Choroid plexus epithelial cell (primary cell): ENCODE results near the gene ALOX5AP.
A peak's percentile ranks its signal among the peaks of the same experiment; 100 is the strongest.

Source experiments
- DNase-seq: peaks from one replicate; pipeline ENCODE4 v3.0.0-alpha.2; 2010; ENCODE audit warnings: low read depth
- H3K4me3 ChIP-seq: 2 replicates; pipeline ENCODE4 v1.5.1; 2011; ENCODE audit warnings: low read depth, mild to moderate bottlenecking, control low read depth, low read length, moderate library complexity
- TF ChIP-seq, protein P1 (sequence below): conservative IDR thresholded peaks from 2 replicates; pipeline ENCODE4 v1.5.1; 2011; ENCODE audit warnings: low read depth, mild to moderate bottlenecking, control low read depth, inconsistent platforms, low read length, moderate library complexity

Gene ALOX5AP

DNA sequence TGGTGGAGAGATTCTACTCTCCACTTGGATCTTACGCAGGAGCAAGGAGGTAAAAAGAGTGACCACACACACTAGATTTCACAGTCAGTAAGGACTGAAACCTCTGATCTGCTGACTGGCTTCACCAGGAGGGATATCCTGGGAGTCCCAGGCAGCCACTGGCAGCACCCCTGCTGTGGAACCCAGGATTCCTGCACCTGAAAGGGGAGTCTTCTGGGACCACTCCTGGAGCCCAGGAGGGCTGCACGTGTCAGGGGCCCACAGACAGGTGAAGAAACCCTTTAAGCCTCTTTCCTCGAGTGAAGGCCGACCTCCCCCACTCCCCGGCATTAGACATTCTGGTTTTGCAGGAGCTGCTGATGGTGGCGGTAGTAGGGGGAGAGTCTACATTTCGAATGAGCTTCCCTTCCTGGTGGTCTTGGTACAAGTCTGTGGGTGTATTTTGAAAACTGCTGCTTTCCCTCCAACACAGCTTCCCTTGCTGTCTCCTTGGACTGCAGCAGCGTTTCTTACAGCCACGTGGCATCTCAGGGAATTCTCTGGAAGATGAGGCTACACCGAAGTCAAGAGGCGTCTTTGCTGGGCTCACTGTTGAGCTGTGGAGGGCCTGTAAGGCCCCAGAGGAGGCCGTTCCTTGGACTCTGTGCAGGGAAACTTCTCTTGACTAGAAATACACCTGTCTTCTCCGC is 62.6 kb downstream of the ALOX5AP start:
- TF ChIP-seq, protein P1, sequence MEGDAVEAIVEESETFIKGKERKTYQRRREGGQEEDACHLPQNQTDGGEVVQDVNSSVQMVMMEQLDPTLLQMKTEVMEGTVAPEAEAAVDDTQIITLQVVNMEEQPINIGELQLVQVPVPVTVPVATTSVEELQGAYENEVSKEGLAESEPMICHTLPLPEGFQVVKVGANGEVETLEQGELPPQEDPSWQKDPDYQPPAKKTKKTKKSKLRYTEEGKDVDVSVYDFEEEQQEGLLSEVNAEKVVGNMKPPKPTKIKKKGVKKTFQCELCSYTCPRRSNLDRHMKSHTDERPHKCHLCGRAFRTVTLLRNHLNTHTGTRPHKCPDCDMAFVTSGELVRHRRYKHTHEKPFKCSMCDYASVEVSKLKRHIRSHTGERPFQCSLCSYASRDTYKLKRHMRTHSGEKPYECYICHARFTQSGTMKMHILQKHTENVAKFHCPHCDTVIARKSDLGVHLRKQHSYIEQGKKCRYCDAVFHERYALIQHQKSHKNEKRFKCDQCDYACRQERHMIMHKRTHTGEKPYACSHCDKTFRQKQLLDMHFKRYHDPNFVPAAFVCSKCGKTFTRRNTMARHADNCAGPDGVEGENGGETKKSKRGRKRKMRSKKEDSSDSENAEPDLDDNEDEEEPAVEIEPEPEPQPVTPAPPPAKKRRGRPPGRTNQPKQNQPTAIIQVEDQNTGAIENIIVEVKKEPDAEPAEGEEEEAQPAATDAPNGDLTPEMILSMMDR, result no peak
- H3K4me3 ChIP-seq, result no peak overlapping the region
- DNase-seq, result no peak

DNA sequence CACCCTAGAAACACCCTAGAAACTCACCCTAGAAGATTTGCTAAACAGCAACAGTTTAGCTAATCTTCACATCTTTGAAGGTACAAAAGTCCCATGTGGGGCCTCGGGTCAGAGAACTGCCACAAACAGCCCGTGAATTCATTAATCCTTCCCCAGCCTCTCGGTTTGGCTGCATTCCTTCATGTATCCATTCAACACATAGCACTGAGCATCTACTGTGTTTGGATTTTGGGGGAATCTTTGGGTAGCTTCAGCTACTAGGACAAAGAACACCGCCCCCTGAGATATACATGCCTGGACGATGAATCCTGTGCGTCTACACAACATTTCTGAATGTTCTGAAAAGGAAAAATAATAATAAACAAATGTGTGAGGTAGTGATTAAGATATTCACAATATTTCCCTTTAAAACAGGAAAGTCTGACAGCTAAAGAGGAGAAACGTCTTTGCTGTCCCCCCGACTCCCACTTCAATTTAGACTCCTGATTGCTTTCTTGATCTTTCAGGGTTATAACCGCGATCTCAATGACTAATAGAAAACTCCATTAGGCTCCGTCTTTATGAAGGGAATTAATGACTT is 63.5 kb downstream of the ALOX5AP start:
- TF ChIP-seq, protein P1, result no peak
- peak; percentile 58 for DNase-seq

DNA sequence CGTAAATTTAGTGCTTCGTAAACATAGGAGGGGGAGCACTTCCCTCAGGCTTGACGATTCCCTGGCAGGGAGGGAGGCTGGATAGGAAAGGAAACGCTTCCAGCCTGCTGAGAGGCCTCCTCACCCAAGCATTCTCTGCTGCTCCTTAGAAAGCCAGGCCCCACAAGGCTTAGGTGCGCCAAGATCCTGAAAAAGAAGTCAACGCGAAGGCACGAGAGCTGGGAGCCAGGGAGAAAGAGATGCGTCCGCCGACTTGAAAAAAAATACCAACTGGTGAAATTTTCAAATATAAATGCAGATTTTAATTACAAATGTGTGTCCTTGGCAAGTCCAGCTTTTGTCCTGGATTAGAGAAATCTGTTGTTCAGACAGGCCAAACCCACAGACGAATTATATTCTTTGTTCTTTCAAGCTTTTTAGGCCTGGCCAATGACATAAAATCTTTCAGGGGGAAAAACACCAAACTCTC is 64.0 kb downstream of the ALOX5AP start:
- peak; percentile 39 for DNase-seq
- no peak overlapping the region for H3K4me3 ChIP-seq
- TF ChIP-seq, protein P1, result no peak

More for the DNA sequence above, 63.5 kb downstream of the ALOX5AP start:
- H3K4me3 ChIP-seq, result no peak overlapping the region

DNA sequence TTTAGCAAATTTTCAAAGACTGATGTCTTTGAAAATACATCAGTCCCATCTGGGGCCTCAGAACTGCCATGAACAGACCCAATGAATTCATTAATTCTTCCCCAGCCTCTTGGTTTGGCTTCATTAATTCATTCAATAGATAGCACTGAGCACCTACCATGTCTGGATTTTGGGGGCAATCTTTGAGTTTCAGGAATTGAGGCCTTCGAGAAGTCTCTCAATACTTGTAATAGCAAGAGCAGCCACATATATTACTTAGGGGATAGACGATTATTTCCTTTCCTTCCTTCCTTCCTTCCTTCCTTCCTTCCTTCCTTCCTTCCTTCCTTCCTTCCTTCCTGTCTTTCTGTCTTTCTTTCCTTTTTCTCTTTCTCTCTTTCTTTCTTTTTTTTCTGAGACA is 64.8 kb downstream of the ALOX5AP start:
- DNase-seq, result no peak
- no peak overlapping the region for H3K4me3 ChIP-seq
- TF ChIP-seq, protein P1, result no peak

DNA sequence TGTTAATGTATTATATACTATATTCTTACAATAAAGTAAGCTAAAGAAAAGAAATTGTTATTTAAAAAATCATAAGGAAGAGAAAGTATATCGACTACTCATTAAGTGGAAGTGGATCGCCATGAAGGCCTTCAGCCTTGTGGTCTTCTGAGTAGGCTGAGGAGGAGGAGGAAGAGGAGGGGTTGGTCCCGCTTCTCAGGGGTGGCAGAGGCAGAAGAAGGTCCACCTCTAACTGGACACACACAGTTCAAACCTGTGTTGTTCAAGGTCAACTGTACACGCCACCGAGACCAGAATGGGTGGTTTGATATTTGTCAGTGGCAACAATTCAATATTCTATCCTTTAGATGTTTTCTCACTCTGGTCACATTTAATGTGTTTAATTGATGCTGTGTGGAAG is 67.2 kb downstream of the ALOX5AP start:
- no peak overlapping the region for H3K4me3 ChIP-seq
- no peak for DNase-seq
- TF ChIP-seq, protein P1, result no peak

DNA sequence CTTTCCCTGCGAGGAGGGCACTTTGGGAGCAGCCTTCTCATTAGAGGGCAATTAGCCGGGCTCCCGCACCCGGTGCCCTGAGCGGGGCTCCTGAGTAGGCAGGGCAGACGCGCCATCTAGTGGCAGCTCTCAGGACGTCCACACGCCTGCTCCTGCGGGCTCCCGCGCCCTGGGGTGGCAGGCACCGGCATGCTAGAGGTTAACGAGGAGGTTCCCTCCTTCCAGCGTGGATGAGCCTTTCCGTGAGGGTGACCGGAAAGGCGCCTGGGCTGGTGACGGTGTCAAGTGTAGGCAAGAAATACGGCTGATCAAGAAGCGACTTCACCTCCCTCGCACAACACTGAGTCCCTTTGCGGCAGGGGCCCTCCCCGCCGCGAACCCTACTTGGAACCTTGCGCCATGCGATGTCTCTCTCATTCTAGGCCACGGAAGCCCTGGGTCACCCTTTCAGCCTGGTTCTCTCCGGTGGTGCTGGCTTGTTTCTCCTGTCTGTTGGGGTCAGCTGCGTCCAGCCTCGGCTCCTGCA is 67.7 kb downstream of the ALOX5AP start:
- peak; percentile 85 for DNase-seq
- H3K4me3 ChIP-seq, result peak overlapping the region; percentile 39
- TF ChIP-seq, protein P1, result peak; percentile 89
